ACHN (cell line): ENCODE data around the gene LPO.
A peak's percentile ranks its signal among the peaks of the same experiment; 100 is the strongest.

Experiments used
- DNase-seq: peaks from one replicate; pipeline ENCODE4 v3.0.0-alpha.2; 2015
- in situ Hi-C: cut with HindIII; loops from 2 replicates; pipeline ENCODE4 v1.10.0; 2017; ENCODE audit warnings: low sequenced_read_pairs, low pct_ligation_motif_present, low pct_unique_long_range_greater_than_20kb

Gene LPO

GRCh38 chr17:58238147-58238634 is at the start of gene LPO:
TSS of gene LPO (plus strand) at chr17:58238584. CDS start at chr17:58242980, 4,396 bp downstream.
- in situ Hi-C loops: no loop called here
- no peak for DNase-seq

- in situ Hi-C loops: no loop called here
- peak; percentile 89 for DNase-seq
These were observed 48.8 kb upstream of the LPO start for GRCh38 chr17:58189436-58190146.

- in situ Hi-C loops: no loop called here
These were observed 47.0 kb upstream of the LPO start for GRCh38 chr17:58191241-58191896.

GRCh38 chr17:58192612-58193011 is 45.8 kb upstream of the LPO start, which contains the start of gene EPX:
TSS of gene EPX (plus strand) at chr17:58192726. CDS start at chr17:58192847, 121 bp downstream.
- no peak for DNase-seq
- in situ Hi-C loops: no loop called here

More at GRCh38 chr17:58191241-58191896, 47.0 kb upstream of the LPO start:
- no peak for DNase-seq

GRCh38 chr17:58193641-58194255 is 44.6 kb upstream of the LPO start:
- in situ Hi-C loops: no loop called here
- no peak for DNase-seq

- in situ Hi-C loops: no loop called here
- no peak for DNase-seq
These were observed 42.8 kb upstream of the LPO start for GRCh38 chr17:58195518-58196123.

- in situ Hi-C loops: no loop called here
- no peak for DNase-seq
These were observed 41.8 kb upstream of the LPO start for GRCh38 chr17:58196610-58197009.

- DNase-seq: peak; percentile 74
- in situ Hi-C loops: no loop called here
These were observed 38.3 kb upstream of the LPO start for GRCh38 chr17:58200024-58200633.

- no peak for DNase-seq
- in situ Hi-C loops: no loop called here
These were observed 35.5 kb upstream of the LPO start for GRCh38 chr17:58202859-58203258.

- in situ Hi-C loops: no loop called here
- DNase-seq: no peak
These were observed 33.6 kb upstream of the LPO start for GRCh38 chr17:58204796-58205195.

- no peak for DNase-seq
- in situ Hi-C loops: no loop called here
These were observed 32.4 kb upstream of the LPO start for GRCh38 chr17:58205936-58206335.

- in situ Hi-C loops: no loop called here
- DNase-seq: no peak
These were observed 30.9 kb upstream of the LPO start for GRCh38 chr17:58207451-58207850.

- in situ Hi-C loops: no loop called here
- DNase-seq: no peak
These were observed 30.0 kb upstream of the LPO start for GRCh38 chr17:58208344-58208743.

- DNase-seq: no peak
- in situ Hi-C loops: no loop called here
These were observed 27.5 kb upstream of the LPO start for GRCh38 chr17:58210922-58211321.

GRCh38 chr17:58215685-58216084 is 22.7 kb upstream of the LPO start:
- in situ Hi-C loops: no loop called here
- DNase-seq: peak; percentile 24

GRCh38 chr17:58217766-58218165 is 20.6 kb upstream of the LPO start:
- in situ Hi-C loops: no loop called here
- no peak for DNase-seq

GRCh38 chr17:58219007-58219788 is 19.2 kb upstream of the LPO start, which contains the start of gene MKS1:
TSS of gene MKS1 (minus strand) at chr17:58219255. CDS start at chr17:58219230, 25 bp downstream.
- DNase-seq: peak; percentile 96
- in situ Hi-C loops: no loop called here

GRCh38 chr17:58219789-58220183 is 18.6 kb upstream of the LPO start:
- in situ Hi-C loops: no loop called here
- DNase-seq: no peak
